ENCODE results near the gene SLC24A5.
A peak's percentile ranks its signal among the peaks of the same experiment; 100 is the strongest.

The SLC24A5 gene

GRCh38 chr15:48120745-48121144 is at the start of gene SLC24A5:
TSS of gene SLC24A5 (plus strand) at chr15:48120990. CDS start at chr15:48121045, 55 bp downstream.
- no peak for DNase-seq (ENCODE audit: low spot score)

DNA sequence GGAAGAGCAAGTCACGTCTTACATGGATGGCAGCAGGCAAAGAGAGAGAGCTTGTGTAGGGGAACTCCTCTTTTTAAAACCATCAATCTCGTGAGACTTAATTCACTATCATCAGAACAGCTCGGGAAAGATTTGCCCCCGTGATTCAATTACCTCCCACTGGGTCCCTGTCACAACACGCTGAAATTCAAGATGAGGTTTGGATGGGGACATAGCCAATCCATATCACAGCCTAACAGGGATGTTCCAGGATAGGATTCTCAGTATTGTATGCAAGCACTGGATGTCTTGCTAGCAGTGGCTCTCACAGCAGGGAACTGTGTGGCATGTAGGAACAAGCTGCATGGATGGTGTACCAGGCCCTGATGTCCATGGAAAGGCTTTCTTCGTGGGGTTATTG is 47.8 kb upstream of the SLC24A5 start:
- DNase-seq (ENCODE audit: low spot score) = no peak

GRCh38 chr15:48073881-48074280 is 46.9 kb upstream of the SLC24A5 start:
- DNase-seq (ENCODE audit: low spot score) = no peak

DNA sequence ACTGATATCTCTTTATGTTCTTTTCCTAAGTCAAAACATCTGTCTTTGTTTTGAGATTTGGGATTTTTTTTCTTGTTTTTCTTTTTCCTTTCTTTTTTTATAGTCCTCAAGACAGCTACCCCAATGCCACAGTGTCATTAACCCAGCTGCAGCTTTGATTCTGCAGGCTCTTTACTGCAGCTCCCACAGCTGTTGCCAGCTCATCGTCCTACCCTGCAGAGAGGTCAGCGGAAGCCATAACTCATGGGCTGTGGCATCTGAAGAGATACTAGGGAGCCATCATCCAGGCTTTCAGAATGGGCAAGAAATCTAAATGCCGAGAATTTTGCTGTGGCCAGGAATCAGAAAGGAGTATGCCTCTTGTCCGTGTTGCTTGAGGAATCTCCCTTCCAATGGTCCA is 44.3 kb upstream of the SLC24A5 start:
- DNase-seq (ENCODE audit: low spot score) = no peak

GRCh38 chr15:48077616-48078184 is 43.1 kb upstream of the SLC24A5 start:
- no peak for DNase-seq (ENCODE audit: low spot score)

- peak; percentile 56 for DNase-seq (ENCODE audit: low spot score)
Measured at GRCh38 chr15:48084759-48085590, 35.8 kb upstream of the SLC24A5 start.

DNA sequence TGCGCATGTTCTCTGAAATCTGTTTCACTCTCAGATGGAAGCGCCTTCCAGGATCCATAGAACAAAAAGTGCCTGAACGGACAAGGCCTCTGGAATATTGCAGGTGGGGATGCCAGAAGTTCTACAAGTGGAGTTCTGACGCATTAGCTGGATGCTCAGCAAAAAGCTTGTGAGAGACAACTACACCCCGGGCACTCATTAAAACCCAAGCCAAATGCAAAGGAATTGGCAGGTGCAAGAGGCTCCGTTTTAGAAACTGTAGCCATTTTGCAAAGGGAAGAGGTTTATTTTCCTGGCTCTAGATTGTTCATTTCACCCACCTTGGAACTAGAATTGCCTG is 35.2 kb upstream of the SLC24A5 start:
- DNase-seq (ENCODE audit: low spot score) = no peak

- no peak for DNase-seq (ENCODE audit: low spot score)
Measured at GRCh38 chr15:48086133-48086532, 34.7 kb upstream of the SLC24A5 start.

DNA sequence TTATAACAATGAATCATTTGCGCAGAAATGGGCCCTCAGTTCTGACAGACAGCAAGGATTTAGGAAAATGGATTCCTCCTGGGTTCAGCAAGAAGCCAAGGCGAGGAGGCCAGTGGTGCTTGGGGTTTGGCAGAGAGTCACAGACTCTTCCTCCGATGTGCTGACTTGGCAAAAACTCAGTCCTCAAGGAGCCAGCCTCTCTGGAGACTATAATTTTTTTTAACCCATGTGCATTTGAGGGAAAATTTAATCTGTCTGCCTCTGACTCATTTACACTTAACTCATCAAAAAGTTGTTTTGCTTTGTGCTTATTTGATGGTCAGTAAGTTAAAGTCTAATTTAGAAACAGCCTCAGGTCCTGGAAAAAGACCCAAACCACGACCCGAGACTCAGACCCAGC is 34.2 kb upstream of the SLC24A5 start:
- DNase-seq (ENCODE audit: low spot score) = no peak

- no peak for DNase-seq (ENCODE audit: low spot score)
Measured at GRCh38 chr15:48087844-48088243, 32.9 kb upstream of the SLC24A5 start.

- DNase-seq (ENCODE audit: low spot score) = no peak
Measured at GRCh38 chr15:48089702-48090101, 31.1 kb upstream of the SLC24A5 start.

DNA sequence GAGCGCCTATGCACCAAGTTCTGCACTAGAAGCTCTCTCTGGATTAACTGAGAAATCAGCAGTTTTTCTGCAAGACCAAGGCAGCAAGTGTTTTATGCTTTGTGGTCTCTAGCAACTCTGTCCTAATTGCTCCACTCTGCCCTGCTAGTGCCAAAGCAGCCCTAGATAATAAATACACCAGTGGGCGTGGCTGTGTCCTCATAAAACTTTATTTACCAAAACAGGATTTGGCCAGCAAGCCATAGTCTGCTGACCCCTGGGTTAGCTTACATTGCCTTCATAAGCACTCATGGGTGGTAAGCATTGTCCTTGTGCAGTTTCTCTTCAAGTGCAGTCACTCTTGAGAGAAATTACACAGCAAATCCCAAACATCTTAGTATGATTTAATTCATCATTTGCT is 30.7 kb upstream of the SLC24A5 start:
- no peak for DNase-seq (ENCODE audit: low spot score)

- DNase-seq (ENCODE audit: low spot score) = no peak
Measured at GRCh38 chr15:48090666-48091065, 30.1 kb upstream of the SLC24A5 start.

DNA sequence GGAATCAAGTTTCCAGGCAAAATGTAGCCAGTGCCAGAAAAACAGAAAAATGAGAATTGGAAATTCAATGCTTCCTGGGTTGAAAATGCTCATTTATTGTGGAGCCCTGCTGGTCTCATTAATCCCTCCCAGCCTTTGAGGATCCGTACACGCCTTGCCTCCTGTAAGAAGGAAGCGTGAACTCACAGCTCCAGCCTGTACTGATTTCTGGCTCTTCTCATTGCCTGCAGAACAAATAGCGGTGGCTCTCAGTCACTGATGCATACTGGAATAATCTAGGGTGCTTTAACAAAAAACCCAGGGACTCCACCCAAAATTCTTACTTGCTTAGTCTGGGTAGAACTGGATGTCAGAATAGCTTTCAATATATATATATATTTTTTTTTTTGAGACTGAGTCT is 29.3 kb upstream of the SLC24A5 start:
- no peak for DNase-seq (ENCODE audit: low spot score)

DNA sequence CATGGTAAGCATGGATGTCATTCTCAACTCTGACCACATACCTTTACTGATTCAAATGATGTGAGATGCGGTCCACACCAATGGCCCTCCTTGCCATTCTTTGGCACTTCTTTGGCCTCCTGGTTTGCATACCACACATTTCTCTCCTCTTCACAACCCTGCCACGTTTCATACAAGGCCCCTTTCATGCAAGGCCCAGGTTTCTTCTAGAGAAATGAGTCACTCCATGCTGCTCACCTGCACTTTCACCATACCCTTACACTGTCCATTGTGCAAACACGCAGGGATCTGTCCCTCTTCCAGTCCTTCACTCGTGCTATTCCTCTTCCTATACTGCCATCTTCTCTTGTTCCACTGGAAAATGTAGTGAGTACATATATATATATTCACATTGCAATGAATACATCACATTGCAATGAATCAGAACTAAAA is 24.4 kb upstream of the SLC24A5 start:
- no peak for DNase-seq (ENCODE audit: low spot score)

GRCh38 chr15:48096813-48097212 is 24.0 kb upstream of the SLC24A5 start:
- peak; percentile 70 for DNase-seq (ENCODE audit: low spot score)

DNA sequence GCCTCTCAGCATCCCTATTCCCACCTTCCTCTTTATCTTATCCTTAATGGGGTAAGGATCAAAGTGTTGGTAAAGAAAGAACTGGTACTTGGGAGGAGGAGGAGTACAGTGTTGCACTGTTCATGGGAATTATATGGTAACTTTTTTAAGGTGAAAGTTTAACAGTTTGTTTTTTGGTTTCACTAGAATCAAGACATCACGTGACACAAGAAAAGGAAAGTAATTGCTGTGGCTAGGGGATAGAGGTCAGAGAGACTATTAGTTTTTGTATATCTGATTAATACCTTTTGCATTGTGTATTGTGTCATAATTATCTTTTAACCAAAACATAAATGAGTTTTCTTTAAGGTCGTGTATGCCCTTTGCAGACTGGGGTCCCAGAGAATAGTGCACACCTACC is 23.5 kb upstream of the SLC24A5 start:
- DNase-seq (ENCODE audit: low spot score) = no peak

- no peak for DNase-seq (ENCODE audit: low spot score)
Measured at GRCh38 chr15:48101376-48101961, 19.3 kb upstream of the SLC24A5 start.

DNA sequence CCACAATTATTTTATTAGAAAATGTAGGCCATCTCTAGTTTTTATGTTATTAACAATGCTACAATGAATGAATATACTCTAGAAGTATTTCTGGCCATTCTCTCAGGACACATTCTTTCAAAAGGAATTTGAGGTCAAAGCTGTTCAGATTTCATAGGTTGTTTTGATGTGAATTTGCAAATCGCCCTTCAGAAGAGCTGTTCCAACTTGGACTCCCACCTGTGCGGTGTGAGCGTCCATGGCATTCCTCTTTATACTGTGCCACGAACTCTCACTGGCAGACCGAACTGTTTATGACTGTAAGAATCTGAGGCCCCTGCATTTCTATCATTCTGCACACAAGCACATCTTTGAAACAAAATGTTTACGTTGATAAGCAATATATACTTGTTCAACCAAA is 18.6 kb upstream of the SLC24A5 start:
- DNase-seq (ENCODE audit: low spot score) = no peak

- no peak for DNase-seq (ENCODE audit: low spot score)
Measured at GRCh38 chr15:48103647-48104046, 17.1 kb upstream of the SLC24A5 start.

DNA sequence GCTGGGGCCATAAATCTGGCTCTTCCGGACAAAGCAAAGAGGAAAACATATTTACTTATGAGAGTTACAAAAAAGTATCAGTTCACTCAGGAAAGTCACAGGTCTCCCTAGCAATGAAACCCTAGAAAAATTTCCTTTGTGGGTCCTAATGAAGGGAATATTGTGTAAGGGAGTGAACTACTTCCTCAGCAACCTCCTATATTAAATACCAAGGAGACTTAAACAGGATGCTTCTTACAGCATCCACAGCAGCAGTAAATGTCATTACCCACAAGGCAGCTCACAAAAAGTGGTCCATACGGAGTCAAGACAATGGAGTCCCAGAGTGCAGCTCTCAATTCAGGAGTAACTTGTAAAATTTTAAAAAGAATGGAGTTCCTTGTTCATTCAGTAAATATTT is 14.9 kb upstream of the SLC24A5 start:
- no peak for DNase-seq (ENCODE audit: low spot score)

- DNase-seq (ENCODE audit: low spot score) = no peak
Measured at GRCh38 chr15:48109212-48109611, 11.6 kb upstream of the SLC24A5 start.

GRCh38 chr15:48109856-48110531 is 10.8 kb upstream of the SLC24A5 start:
- DNase-seq (ENCODE audit: low spot score) = no peak

Measured in RKO (cell line).